CD4-positive, alpha-beta T cell (primary cell): ENCODE data around the gene PCK2. TPM values are rescaled to one million over a fixed set of nuclear protein-coding genes. Genes with fewer than 3 reads are reported as not detected.

ENCODE experiments used
- ATAC-seq: fragments of 200-7000 bp; cut with Tn5 transposase; one replicate; pipeline ENCODE4 v1.10.0; 2022; ENCODE audit warnings: mild to moderate bottlenecking; ENCODE audit not compliant: poor library complexity
- CTCF ChIA-PET: fragments of 350-600 bp; sonication (Branson Sonifier 250); formaldehyde crosslinking; loops from one replicate; lab custom pipeline; 2021; ENCODE audit warnings: antibody characterized with exemption, inconsistent platforms; lab: Charles Lee
- POLR2A ChIA-PET: fragments of 350-600 bp; sonication (Branson Sonifier 250); formaldehyde crosslinking; loops from one replicate; lab custom pipeline; 2021; ENCODE audit warnings: antibody characterized with exemption, inconsistent platforms; lab: Charles Lee
- DNase-seq, 14 experiments: peaks; one replicate each; pipeline ENCODE4 v3.0.0-alpha.2; 2013 to 2020; ENCODE audit warnings: mixed read lengths in 2 of 14
- H3K27ac ChIP-seq, 2 donors: one replicate each; pipeline versions ENCODE4 v1.5.1 to v1.7.0; 2013; ENCODE audit warnings: low read length in 2 of 2, low read depth in 1 of 2, mild to moderate bottlenecking in 1 of 2
- H3K27me3 ChIP-seq, 2 experiments: 1 replicate in 1 of 2; 2 replicates in 1 of 2; pipeline versions ENCODE4 v1.6.1 to v1.7.0; 2013; ENCODE audit warnings: low read length in 2 of 2, control low read depth in 1 of 2, mild to moderate bottlenecking in 1 of 2, moderate library complexity in 1 of 2; ENCODE audit not compliant: insufficient read depth in 2 of 2, control insufficient read depth in 1 of 2
- H3K36me3 ChIP-seq: one replicate; pipeline ENCODE4 v1.6.1; 2013; ENCODE audit warnings: low read length, control low read depth; ENCODE audit not compliant: insufficient read depth
- H3K4me1 ChIP-seq: one replicate; pipeline ENCODE4 v1.6.1; 2013; ENCODE audit warnings: low read length, control low read depth; ENCODE audit not compliant: insufficient read depth
- H3K4me3 ChIP-seq: one replicate; pipeline ENCODE4 v1.5.1; 2013; ENCODE audit warnings: mild to moderate bottlenecking, low read length, moderate library complexity
- H3K9me3 ChIP-seq, 2 experiments: 1 replicate in 1 of 2; 2 replicates in 1 of 2; pipeline versions ENCODE4 v1.6.1 to v1.7.0; 2013; ENCODE audit warnings: low read length in 2 of 2, mild to moderate bottlenecking in 2 of 2, control low read depth in 1 of 2, moderate library complexity in 1 of 2; ENCODE audit not compliant: control insufficient read depth in 1 of 2, insufficient read depth in 1 of 2
- H3K27ac Mint-ChIP-seq: one replicate; pipeline ENCODE4 v1.8.0; 2020; ENCODE audit warnings: mixed read lengths
- H3K27me3 Mint-ChIP-seq: one replicate; pipeline ENCODE4 v1.8.0; 2021; ENCODE audit warnings: mixed read lengths
- H3K36me3 Mint-ChIP-seq: one replicate; pipeline ENCODE4 v1.8.0; 2021; ENCODE audit warnings: low read depth, mixed read lengths
- H3K4me1 Mint-ChIP-seq: one replicate; pipeline ENCODE4 v1.8.0; 2021; ENCODE audit warnings: low read depth, mixed read lengths
- H3K4me3 Mint-ChIP-seq: one replicate; pipeline ENCODE4 v1.8.0; 2020; ENCODE audit warnings: mild to moderate bottlenecking, mixed read lengths
- H3K9me3 Mint-ChIP-seq: one replicate; pipeline ENCODE4 v1.8.0; 2020; ENCODE audit warnings: mixed read lengths
- intact Hi-C, 2 experiments: fragments of 100-400 bp; cut with DNase I in 1 of 2; cut with micrococcal nuclease in 1 of 2; formaldehyde crosslinking; loops; one replicate each; pipeline versions ENCODE4 v1.15.1 to v1.9.0; 2023 to 2025; cut with DNase I, micrococcal nuclease
- total RNA-seq, 174 experiments: library from RNA in 2 of 174; stranded (reverse) in 2 of 174; gene quantifications; one replicate each; pipeline ENCODE4 v1.2.3 and lab custom pipeline; 2021 to 2026
- TF ChIP-seq, protein P1 (sequence below): fragments of 200-600 bp; IDR thresholded peaks from one replicate; pipeline ENCODE4 v1.8.0; 2022; ENCODE audit warnings: antibody characterized with exemption, mild to moderate bottlenecking

Gene PCK2
- total RNA-seq, 2 experiments from 2014 or later, result 5.2 to 7.4 TPM

GRCh38 chr14:24082411-24083080 lies 11.6 kb upstream of the PCK2 start:
- peak overlapping the region; percentile 89 for H3K27ac Mint-ChIP-seq
- no peaks in the 10 kb centered on the region for H3K9me3 Mint-ChIP-seq
- H3K4me1 ChIP-seq, result peaks cover 21% of the 10 kb centered on the region
- intact Hi-C loops, result no loop called here
- no peaks in the 10 kb centered on the region for H3K36me3 ChIP-seq
- ChIA-PET CTCF (interaction anchor here (0.9 to 3.4 kb wide), 5 partner anchors 8 to 78 kb away, joined by 3 to 21 read pairs (median 7); partner anchors contain the start of genes IRF9 and PCK2), POLR2A (interaction anchor here (0.9 to 5.1 kb wide), 13 partner anchors 12 to 349 kb away, joined by 3 to 89 read pairs (median 10); partner anchors contain the start of genes DCAF11, IRF9, NRL and PCK2)
- H3K27ac ChIP-seq, result no peak overlapping the region
- no peaks in the 10 kb centered on the region for H3K27me3 Mint-ChIP-seq
- no peaks in the 10 kb centered on the region for H3K27me3 ChIP-seq
- no peaks in the 10 kb centered on the region for H3K9me3 ChIP-seq
- H3K36me3 Mint-ChIP-seq, result no peaks in the 10 kb centered on the region
- ATAC-seq, result no peak
- peaks cover 24% of the 10 kb centered on the region for H3K4me1 Mint-ChIP-seq
- H3K4me3 Mint-ChIP-seq, result peak overlapping the region; percentile 93
- H3K4me3 ChIP-seq, result no peak overlapping the region
- DNase-seq, result no peak
- TF ChIP-seq, protein P1, sequence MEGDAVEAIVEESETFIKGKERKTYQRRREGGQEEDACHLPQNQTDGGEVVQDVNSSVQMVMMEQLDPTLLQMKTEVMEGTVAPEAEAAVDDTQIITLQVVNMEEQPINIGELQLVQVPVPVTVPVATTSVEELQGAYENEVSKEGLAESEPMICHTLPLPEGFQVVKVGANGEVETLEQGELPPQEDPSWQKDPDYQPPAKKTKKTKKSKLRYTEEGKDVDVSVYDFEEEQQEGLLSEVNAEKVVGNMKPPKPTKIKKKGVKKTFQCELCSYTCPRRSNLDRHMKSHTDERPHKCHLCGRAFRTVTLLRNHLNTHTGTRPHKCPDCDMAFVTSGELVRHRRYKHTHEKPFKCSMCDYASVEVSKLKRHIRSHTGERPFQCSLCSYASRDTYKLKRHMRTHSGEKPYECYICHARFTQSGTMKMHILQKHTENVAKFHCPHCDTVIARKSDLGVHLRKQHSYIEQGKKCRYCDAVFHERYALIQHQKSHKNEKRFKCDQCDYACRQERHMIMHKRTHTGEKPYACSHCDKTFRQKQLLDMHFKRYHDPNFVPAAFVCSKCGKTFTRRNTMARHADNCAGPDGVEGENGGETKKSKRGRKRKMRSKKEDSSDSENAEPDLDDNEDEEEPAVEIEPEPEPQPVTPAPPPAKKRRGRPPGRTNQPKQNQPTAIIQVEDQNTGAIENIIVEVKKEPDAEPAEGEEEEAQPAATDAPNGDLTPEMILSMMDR, result no peak

DNA sequence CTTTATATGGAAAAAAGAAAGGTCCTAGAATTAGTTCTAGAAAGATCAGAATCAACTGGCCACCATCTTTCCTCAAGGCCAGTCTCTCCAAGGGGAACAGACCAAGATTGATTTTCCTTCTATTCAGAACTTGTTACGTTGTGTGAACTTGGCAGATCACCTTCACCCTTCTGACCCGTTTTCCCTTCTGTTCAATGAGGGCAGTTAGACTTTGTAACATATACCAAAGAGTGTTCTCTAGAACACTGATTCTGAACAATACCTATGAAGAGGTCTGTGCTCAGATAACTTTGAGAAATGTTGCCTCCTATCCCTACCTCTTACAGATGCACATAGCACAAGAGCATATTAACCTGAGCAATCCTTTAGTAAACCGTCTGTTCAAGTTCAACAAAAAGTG lies 10.6 kb upstream of the PCK2 start:
- H3K4me3 Mint-ChIP-seq, result peak overlapping the region; percentile 49
- no peaks in the 10 kb centered on the region for H3K27me3 Mint-ChIP-seq
- H3K27ac Mint-ChIP-seq, result no peak overlapping the region
- no peaks in the 10 kb centered on the region for H3K27me3 ChIP-seq
- no peak for DNase-seq
- H3K4me1 ChIP-seq, result peaks cover 21% of the 10 kb centered on the region
- no peaks in the 10 kb centered on the region for H3K9me3 ChIP-seq
- TF ChIP-seq, protein P1, result no peak
- no peak for ATAC-seq
- no peak overlapping the region for H3K4me3 ChIP-seq
- intact Hi-C loops, result no loop called here
- H3K27ac ChIP-seq, result no peak overlapping the region
- peaks cover 24% of the 10 kb centered on the region for H3K4me1 Mint-ChIP-seq
- no peaks in the 10 kb centered on the region for H3K36me3 ChIP-seq
- H3K9me3 Mint-ChIP-seq, result no peaks in the 10 kb centered on the region
- POLR2A ChIA-PET, result no interaction called here
- no peaks in the 10 kb centered on the region for H3K36me3 Mint-ChIP-seq
- CTCF ChIA-PET, result no interaction called here

DNA sequence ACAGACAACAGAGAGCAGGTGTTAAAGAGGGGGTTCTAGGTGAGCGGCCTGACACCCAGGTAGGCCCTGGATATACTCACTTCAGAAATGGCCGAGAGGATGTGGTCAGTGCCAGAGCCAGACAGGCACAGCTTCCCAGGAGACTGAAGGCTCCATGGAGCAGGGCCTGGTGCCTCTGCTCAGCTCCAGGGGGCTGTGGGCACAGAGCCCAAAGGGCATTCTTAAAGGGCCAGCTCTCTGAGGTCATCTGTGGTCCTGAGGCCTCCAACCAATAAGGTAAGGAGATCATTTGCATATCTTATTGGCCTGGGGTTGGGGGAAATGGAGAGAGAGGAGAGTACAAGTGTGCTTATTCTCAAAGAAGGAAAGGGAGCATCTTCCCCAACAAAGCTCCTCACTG lies 9.7 kb upstream of the PCK2 start:
- no peak for DNase-seq
- Mint-ChIP-seq H3K27ac (no peak overlapping the region), H3K27me3 (no peaks in the 10 kb centered on the region), H3K4me1 (peaks cover 20% of the 10 kb centered on the region), H3K36me3 (no peaks in the 10 kb centered on the region), H3K4me3 (no peak overlapping the region), H3K9me3 (no peaks in the 10 kb centered on the region)
- Histone ChIP-seq H3K27ac (no peak overlapping the region), H3K9me3 (no peaks in the 10 kb centered on the region), H3K27me3 (no peaks in the 10 kb centered on the region), H3K36me3 (no peaks in the 10 kb centered on the region), H3K4me1 (peaks cover 21% of the 10 kb centered on the region), H3K4me3 (no peak overlapping the region)
- TF ChIP-seq, protein P1, result no peak
- POLR2A ChIA-PET, result interaction anchor here (0.7 kb wide), 1 partner anchor 10 kb away, joined by 3 read pairs; no protein-coding TSS in a partner anchor
- intact Hi-C loops, result no loop called here
- no peak for ATAC-seq
- CTCF ChIA-PET, result no interaction called here
